ENCODE data around the gene MRPL19. TPM values are rescaled to one million over a fixed set of nuclear protein-coding genes. Genes with fewer than 3 reads are reported as not detected.

MRPL19 gene
- total and polyA plus RNA-seq, 2 of the 13 experiments (the other 11 are each of a cell fraction or from before 2014, with no cell fraction given): 43.2 to 163 TPM

- TF ChIP-seq, protein P1, sequence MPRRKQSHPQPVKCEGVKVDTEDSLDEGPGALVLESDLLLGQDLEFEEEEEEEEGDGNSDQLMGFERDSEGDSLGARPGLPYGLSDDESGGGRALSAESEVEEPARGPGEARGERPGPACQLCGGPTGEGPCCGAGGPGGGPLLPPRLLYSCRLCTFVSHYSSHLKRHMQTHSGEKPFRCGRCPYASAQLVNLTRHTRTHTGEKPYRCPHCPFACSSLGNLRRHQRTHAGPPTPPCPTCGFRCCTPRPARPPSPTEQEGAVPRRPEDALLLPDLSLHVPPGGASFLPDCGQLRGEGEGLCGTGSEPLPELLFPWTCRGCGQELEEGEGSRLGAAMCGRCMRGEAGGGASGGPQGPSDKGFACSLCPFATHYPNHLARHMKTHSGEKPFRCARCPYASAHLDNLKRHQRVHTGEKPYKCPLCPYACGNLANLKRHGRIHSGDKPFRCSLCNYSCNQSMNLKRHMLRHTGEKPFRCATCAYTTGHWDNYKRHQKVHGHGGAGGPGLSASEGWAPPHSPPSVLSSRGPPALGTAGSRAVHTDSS (CRISPR knock-in tag; conservative IDR thresholded peaks at IDR 0.05): no peak
- peak; percentile 13; the same call in 1 of the 2 replicates for TF ChIP-seq FOXA3 (CRISPR knock-in tag; IDR thresholded peaks at IDR 0.05)
- TF ChIP-seq ATF4 (CRISPR knock-in tag; IDR thresholded peaks at IDR 0.05): no peak
- TF ChIP-seq, protein P2, sequence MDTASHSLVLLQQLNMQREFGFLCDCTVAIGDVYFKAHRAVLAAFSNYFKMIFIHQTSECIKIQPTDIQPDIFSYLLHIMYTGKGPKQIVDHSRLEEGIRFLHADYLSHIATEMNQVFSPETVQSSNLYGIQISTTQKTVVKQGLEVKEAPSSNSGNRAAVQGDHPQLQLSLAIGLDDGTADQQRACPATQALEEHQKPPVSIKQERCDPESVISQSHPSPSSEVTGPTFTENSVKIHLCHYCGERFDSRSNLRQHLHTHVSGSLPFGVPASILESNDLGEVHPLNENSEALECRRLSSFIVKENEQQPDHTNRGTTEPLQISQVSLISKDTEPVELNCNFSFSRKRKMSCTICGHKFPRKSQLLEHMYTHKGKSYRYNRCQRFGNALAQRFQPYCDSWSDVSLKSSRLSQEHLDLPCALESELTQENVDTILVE (CRISPR knock-in tag; IDR thresholded peaks at IDR 0.05): peak; percentile 70; the same call in 1 of the 2 replicates
- TF ChIP-seq, protein P3, sequence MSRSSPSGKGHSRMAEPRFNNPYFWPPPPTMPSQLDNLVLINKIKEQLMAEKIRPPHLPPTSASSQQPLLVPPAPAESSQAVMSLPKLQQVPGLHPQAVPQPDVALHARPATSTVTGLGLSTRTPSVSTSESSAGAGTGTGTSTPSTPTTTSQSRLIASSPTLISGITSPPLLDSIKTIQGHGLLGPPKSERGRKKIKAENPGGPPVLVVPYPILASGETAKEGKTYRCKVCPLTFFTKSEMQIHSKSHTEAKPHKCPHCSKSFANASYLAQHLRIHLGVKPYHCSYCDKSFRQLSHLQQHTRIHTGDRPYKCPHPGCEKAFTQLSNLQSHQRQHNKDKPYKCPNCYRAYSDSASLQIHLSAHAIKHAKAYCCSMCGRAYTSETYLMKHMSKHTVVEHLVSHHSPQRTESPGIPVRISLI (CRISPR knock-in tag; IDR thresholded peaks at IDR 0.05; ENCODE audit: borderline replicate concordance): peak; percentile 62; the same call in 1 of the 2 replicates
- TF ChIP-seq CTCF (CRISPR knock-in tag; IDR thresholded peaks at IDR 0.05): peak; percentile 96
- peak; percentile 34; the same call in 1 of the 2 replicates for TF ChIP-seq GATAD1 (CRISPR knock-in tag; IDR thresholded peaks at IDR 0.05)
- TF ChIP-seq THAP11 (CRISPR knock-in tag; IDR thresholded peaks at IDR 0.05): peak; percentile 66
- TF ChIP-seq MAX (IDR thresholded peaks at IDR 0.05): peak; percentile 63; the same call in 1 of the 2 replicates
- no peak for TF ChIP-seq SP5 (CRISPR knock-in tag; IDR thresholded peaks at IDR 0.05; ENCODE audit: borderline replicate concordance, low read depth)
- no peak for TF ChIP-seq NFIC (IDR thresholded peaks at IDR 0.05; ENCODE audit: low read length)
- peak; percentile 22 for TF ChIP-seq ASH2L (IDR thresholded peaks at IDR 0.05; ENCODE audit: insufficient read length, low read depth, low read length)
- peak; percentile 45 to 55; a peak in 1 of 4 replicates for TF ChIP-seq HMGXB4 (CRISPR knock-in tag; IDR thresholded peaks at IDR 0.05; ENCODE audit: borderline replicate concordance in 1 of 2, low read depth in 1 of 2)
- 0 out of 2 replicates have a peak, but pooled peaks have one; percentile 47 for TF ChIP-seq ZNF580 (CRISPR knock-in tag; IDR thresholded peaks at IDR 0.05; ENCODE audit: borderline replicate concordance, low read depth)
- peak; percentile 93 for TF ChIP-seq RAD21 (CRISPR knock-in tag; IDR thresholded peaks at IDR 0.05)
- no peak for TF ChIP-seq CHD2 (IDR thresholded peaks at IDR 0.05; ENCODE audit: low read depth, low read length)
- TF ChIP-seq IRF2 (CRISPR knock-in tag; IDR thresholded peaks at IDR 0.05): 0 out of 2 replicates have a peak, but pooled peaks have one; percentile 23
- 0 out of 2 replicates have a peak, but pooled peaks have one; percentile 45 for TF ChIP-seq MEF2D (CRISPR knock-in tag; IDR thresholded peaks at IDR 0.05)
- no peak for TF ChIP-seq CCAR2 (optimal IDR thresholded peaks at IDR 0.05; ENCODE audit: low read depth, low read length)
These were observed 5.9 kb upstream of the MRPL19 start (continued) for GRCh38 chr2:75640621-75641121.

Measured in HepG2 (cell line).